WI38 (cell line): ENCODE measurements around the gene CIB4.

ENCODE experiments used
- H3K4me3 ChIP-seq: 2 replicates; pipeline ENCODE4 v1.5.1; 2011; ENCODE audit warnings: low read depth, mild to moderate bottlenecking, control low read depth, low read length
- CTCF ChIP-seq: IDR thresholded peaks from 2 replicates; pipeline ENCODE4 v1.5.1; 2012; ENCODE audit warnings: low read depth, mild to moderate bottlenecking, control low read depth, low read length

CIB4 gene

GRCh38 chr2:26631401-26632170, 9.6 kb downstream of the CIB4 start:
- H3K4me3 ChIP-seq, result no peak overlapping the region
- no peak for TF ChIP-seq CTCF

- no peak for TF ChIP-seq CTCF
- H3K4me3 ChIP-seq, result no peak overlapping the region
Measured at GRCh38 chr2:26630669-26631360, 10.4 kb downstream of the CIB4 start.

GRCh38 chr2:26630235-26630634, 10.9 kb downstream of the CIB4 start:
- no peak overlapping the region for H3K4me3 ChIP-seq
- TF ChIP-seq CTCF, result no peak

- H3K4me3 ChIP-seq, result no peak overlapping the region
- no peak for TF ChIP-seq CTCF
Measured at GRCh38 chr2:26629751-26630150, 11.4 kb downstream of the CIB4 start.

GRCh38 chr2:26629346-26629630, 11.9 kb downstream of the CIB4 start:
- H3K4me3 ChIP-seq, result no peak overlapping the region
- no peak for TF ChIP-seq CTCF

GRCh38 chr2:26628561-26629345, 12.4 kb downstream of the CIB4 start:
- TF ChIP-seq CTCF, result no peak
- no peak overlapping the region for H3K4me3 ChIP-seq
